CD4-positive, alpha-beta T cell treated with Interleukin-17A for 1 hour (primary cell): ENCODE data around the gene POLDIP2.
A peak's percentile ranks its signal among the peaks of the same experiment; 100 is the strongest.
"Not testable (repeated sequence)": the region's sequence is repeated elsewhere in the genome, so short reads cannot be mapped to it uniquely, and the experiment has no call there.

Source experiments
- DNase-seq: peaks from one replicate; pipeline ENCODE4 v3.0.0-alpha.2; 2020

POLDIP2 gene

DNA sequence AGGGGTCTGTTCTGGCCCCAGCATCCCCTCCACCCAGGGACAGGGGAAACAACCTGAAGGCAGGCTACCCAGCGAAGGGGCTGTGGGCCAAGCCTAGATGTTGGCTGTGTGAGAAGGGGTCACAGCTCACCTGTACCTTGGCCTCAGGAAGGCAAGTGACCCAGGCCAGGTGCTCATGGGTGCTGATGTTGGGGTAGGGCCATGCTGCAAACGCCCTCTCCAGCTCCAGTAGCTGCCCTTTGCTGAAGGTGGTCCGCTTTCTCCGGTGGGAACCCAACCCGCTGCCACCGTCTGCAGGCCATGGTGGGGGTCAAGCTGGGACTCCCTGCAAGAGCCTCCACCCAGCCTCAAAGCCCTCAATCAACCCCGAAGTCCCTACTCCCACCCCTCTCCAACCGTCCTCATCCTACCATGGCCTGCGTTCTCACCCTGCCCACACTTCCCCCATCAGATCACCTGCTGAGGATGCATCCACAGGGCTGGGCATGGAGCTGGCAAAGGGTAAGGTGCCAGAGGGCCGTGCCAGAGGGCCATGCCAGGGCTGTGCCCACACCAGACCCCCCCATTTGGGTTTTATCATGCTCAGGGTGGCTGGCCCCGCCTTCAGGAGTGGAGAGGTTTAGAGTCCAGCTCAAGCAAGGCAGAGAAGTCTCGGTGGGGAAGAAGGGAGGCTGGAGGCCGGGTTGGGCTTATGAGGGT lies 7.5 kb upstream of the POLDIP2 start, which contains the start of gene SEBOX:
Gene SEBOX (minus strand): TSS at position 535 of the 699 bp plus-strand sequence. CDS start 48 bp downstream, at position 487.
- no peak for DNase-seq

DNA sequence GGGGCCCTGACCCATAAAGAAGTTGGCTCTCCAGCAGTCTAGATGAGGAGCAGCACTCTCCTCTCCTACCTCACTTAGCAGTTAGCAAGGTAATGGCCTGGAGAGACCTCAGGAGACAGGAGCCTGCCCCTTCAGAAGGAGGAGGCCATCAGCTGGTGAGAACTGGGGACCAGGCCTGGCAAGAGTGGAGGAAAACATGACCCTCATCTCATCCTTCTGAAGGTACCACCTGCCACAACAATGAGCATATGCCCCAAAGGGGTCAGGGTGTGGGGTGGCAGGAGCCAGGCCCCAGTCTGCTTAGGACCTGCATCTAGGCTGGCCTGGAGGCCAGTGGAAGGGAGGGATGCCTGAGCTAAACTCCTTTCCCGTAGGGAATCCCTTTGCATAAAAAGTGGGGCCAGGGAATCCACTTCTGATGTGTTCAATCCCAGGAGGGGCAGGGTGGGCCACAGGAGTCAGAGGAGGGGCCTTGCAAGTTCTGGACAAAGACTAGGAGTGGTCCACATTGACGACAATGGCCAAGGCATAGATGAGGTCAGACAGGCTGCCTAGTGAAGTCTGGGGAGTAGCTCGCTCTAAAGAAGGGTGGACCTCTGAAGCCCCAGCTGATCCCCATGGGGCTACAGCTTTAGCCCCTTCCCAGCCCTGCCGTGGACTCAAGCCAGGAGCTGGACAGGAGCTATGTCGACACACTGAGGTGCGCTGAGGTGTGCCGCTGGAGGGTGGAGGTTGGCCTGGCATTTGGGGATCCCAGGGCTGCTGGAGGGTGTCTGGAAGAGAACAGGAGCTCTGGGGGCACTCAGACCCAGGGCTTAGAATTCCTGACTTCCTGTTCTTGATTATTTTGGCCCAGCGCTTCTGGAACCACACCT lies 6.7 kb upstream of the POLDIP2 start:
- no peak for DNase-seq

DNA sequence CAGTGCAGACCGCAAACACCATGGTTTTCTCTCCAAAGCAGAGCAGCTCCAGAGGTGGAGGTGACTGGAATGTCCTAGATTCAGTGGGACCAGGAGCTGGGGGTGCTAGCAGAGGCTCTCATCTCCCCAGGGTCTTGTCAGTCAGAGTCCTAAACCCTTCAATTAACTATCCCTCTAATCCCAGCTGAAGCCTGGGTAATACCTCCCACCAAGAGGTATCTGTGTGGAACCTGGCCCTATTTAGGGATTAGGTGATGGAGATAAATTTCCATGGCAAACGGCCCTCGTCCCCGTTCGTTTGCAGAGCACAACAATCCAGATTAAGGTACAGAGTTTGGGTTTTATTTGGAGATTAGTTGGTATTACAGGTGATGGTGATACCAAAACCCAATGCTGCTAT lies 5.9 kb upstream of the POLDIP2 start:
- DNase-seq, result no peak

DNA sequence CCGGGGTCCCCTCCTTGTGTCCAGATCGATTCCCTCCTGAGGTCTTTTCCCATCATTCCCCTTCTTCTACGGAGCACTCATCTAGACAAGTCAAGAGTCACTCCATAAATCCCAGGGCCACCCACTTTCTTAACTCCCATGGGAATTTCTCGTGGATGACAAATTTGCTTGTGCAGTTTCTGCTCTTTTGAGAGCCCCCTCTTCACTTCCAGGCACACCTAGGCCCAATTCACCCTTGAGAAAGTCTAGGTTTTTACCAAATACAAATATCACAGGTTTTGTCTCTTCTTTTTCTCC lies 522 bp upstream of the POLDIP2 start:
- DNase-seq, result no peak

DNA sequence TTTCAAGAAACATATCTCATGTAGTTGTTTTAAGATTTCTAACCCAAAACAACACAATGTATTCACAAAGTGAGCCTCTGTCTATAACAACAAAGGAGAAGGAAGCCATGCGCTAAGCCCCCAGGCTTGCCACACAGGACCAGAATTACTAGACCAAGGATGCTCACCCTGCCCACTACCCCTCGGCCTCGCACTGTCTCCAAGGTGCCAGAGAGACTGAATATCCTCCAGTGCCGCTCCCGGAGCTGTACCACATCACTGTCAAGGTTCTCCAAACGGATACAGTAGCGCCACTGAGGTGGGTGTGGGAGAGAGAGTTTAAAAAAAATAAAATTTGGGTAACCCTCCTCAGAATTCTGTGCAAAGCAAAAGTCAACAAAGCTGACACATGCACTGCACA lies 7.1 kb downstream of the POLDIP2 start:
- DNase-seq, result no peak

DNA sequence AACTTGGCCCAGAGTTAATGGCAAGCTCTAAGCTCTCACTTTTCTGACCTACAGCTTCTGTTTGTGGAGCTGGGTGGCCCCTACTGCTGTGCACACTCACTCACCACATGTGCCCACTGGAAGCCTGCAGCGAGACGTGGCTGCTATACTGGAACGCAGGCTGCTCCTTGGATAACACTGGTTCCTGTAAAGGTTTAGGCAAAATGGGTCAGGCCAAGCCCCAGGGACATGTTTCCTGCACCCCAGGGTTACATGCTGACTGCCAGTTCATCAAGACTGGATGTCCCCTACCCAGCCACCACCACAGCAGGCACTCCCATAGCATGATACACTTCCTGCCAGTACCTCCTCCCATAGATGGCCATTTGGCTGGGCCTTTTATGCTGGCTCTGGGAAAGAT lies 8.3 kb downstream of the POLDIP2 start:
- DNase-seq, result no peak

DNA sequence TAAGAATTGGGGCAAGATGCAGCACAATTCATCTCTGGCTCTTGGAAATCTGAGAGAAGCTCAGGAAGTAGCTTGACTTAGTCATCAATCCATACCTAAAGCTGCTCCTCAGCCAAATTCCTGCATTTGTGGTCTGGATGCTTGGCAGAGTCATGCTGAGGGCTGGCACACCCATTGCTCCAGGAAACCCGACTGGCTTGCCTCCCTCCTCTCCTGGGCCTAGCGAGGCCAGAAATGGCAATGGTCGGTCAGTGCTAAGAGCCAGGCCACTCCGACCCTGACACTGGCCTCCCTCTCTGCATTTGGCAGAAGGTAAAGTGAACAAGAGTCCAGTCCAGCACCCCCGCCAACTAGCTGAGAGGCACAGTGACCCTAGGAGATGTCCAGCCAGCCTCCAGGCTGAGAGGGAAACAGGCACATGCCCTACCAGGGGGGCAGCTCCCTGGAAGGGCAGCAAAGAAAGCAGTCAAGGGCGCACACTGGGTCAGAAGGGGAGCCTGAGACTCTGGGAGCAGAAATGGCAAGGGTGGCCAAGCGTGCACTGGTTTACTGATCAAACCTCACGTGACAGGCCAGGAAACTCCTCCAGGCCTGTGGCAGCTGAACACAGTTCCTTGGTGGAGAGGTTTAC lies 10.0 kb downstream of the POLDIP2 start:
- no peak for DNase-seq

DNA sequence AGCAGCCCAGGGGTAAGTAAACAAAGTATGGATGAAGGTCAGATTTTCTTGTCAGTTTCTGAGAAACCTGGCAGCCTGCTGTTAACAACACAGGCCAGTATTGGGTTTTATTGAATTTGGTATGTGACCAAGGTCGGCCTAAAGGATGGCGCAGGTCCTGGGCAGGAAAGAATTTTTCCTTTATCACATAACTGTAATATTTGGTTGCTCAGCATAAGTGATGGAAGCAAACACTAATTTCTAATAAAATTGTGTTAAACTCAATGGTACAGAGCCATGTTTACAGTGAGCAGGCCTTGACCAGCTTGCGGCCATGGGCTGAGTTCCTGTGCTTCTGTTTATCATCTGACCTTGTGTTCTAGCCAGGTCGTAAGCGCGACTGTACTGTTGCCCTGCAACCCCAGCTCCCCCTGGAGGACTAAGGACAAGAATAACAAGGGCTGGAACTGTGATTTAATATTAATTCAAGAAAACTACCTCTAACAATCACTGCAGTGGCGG lies 10.5 kb downstream of the POLDIP2 start:
- no peak for DNase-seq

DNA sequence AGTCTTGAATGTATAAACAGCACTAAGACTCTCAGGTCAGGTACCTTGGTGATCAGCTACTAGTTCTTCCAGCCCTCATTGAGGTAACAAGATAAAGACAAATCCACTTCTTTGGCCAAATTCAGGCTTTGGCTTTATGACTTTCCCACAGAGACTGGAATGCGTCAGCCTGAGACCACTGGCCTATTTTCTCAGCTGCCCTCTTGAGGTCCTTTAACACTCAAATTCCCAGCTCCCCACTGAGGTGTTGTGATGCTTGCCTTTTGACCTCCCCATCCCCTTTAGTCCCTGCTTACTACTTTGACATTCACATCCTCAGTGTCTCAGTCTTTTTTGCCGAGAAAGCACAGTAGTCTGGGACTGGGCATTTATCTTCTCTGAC lies 11.1 kb downstream of the POLDIP2 start:
- DNase-seq, result no peak

DNA sequence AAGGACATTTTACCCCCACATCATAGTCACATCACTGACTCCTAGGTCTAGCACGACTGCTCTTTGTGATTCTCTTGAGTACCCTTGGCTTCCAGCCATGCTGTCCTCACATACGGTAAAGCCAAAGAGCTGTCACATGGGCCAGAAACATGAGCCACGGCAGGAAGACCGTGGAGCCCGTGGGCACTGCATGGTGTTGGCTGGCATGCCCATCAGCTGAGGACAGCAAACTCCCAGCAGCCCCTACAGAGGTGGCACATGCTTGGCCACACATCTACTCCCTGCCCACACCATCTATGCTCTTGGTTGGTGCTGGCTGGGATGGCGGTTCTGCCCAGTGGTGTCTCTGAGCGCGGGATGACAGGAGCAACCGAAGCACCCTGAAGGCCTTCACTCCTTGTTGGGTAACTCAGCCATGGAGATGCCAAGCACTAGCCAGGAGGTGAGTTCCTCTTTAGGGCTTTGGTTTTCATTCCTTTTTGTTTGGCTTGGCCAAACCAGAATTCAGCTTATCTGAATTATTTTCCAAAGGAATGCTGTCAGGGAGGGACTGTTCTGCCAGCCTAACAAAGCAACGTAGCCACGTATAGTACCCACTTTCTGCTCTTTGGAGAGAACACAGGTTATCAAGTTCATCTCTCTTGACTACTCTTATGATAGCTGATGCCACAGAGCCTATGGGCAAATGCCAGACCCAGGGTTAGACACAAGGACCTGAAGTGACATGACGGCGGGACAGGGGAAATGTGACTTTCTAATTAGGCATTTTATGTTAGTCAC lies 11.7 kb downstream of the POLDIP2 start:
- DNase-seq, result no peak

DNA sequence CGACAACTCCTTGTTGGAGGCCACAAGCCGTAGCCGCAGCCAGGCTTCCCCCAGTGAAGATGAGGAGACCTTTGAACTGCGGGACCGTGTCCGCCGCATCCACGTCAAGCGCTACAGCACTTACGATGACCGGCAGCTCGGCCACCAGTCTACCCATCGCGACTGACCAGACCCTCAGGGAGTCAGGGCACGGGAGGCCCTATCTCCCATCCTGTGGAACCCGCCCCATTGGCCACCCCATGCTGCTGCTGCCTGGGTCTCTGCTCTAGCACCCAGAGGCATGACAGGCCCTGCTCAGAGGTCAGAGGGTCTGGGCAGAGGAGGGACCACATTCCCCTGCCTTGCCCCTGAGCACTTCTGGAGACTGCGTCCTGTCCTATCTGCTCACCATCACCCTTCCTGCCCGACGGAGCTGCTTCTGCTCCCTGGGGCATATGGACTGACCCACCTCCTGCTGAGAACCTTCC lies 12.9 kb downstream of the POLDIP2 start:
- no peak for DNase-seq

DNA sequence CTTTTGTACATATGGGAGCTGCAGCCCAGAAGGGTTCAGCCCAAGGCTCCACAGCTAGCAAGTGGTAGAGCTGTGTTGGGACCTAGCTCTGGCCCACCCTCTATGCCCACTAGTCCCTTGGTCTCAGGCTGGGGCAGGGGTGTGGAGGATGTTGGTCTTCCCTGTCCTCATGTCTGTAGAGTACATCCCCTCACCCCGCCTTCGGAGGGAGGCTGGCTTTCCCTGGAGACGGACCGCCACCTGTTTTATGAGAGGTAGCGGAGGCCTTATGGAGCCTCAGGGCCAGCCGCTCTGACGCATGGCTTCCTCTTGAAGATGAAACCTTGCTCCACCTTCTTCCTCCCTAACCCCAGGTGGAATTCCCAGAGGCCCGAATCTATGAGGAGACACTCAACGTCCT lies 13.3 kb downstream of the POLDIP2 start:
- no peak for DNase-seq

DNA sequence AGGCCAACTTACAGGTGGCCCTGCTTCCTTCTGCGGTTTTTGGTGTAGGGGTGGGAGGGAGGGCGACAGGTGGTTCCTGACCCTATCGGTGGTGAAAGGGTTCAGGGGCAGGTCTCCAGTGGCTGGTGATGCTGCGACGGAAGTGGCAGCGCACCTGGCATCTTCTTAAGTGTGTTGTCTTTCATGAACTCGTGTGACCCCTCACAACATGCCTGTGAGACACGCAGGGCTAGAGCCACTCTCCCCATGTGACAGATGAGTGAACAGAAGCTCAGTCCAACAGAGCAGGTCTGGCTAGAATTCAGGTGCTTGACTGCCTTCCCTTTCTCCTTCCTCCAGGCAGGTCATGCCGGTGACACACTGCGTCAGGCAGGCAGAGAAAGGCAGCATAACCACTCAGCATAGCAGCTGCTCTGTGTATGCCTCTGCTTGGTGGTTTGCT lies 13.8 kb downstream of the POLDIP2 start:
- no peak for DNase-seq

DNA sequence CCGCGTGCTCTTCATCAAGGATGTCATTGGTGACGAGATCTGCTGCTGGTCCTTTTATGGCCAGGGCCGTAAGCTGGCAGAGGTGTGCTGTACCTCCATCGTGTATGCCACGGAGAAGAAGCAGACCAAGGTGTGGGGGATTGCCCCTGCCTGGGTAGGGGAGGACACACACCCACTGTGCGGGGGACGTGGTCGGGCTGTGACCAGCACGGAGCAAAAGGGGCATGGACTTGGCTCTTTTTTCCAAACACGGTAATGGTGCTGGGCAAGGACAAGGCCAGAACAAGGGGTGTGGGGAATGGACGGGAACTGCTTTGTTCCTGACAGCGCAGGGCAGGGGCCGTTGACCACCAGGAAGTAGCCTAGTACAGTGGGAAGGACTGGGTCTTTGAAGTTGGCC lies 15.0 kb downstream of the POLDIP2 start:
- DNase-seq, result no peak

DNA sequence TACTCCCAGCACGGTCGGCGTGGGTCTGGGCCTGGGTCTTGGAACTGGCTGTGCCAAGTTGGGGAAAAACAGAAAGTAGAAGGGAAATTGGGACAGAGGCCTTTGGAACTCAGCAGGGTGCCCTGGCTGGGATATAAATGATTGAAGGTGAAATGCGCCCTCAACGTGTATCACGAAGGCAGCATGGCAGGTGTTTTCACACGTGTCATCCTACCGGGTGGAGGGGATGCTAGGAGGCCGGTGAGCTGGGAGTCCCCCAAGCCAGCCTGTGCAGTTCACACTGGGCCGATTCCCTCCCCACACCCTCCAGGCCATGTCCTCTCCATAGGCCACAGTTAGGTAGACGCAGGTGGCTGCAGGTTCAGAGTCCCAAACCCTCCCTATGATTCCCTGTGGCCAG lies 15.8 kb downstream of the POLDIP2 start:
- no peak for DNase-seq

DNA sequence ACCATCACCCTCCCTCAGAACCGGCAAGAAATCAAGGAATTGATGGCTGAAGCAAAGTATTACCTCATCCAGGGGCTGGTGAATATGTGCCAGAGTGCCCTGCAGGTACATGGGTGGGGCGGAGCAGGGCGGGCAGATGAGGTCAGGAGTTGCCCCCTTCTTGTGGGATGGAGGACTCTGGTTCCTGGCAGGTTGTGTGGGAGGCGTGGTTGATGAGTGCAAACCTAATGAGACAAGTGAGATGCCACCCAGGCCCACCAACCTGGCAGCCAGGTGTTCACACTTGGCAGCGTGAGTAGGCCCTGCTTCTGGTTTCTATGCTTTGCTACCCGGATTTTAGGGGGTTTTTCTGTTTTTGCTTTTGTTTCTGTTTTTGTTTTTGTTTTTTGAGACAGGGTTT lies 17.0 kb downstream of the POLDIP2 start:
- no peak for DNase-seq

DNA sequence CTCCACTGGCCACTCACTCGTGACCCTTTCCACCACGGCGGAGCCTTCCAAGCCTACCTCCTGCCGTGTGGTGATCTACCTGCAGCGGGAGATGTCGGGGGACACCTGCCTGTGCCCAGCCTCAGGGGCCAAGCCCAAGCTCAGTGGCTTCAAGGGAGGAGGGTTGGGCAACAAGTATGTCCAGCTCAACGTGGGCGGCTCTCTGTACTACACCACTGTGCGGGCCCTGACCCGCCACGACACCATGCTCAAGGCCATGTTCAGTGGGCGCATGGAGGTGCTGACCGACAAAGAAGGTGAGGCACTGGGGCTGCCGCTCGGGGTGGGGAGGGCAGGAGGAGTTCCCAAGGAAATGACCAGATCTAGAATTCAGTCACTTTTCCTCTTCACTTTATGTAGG lies 17.9 kb downstream of the POLDIP2 start:
- DNase-seq, result no peak

DNA sequence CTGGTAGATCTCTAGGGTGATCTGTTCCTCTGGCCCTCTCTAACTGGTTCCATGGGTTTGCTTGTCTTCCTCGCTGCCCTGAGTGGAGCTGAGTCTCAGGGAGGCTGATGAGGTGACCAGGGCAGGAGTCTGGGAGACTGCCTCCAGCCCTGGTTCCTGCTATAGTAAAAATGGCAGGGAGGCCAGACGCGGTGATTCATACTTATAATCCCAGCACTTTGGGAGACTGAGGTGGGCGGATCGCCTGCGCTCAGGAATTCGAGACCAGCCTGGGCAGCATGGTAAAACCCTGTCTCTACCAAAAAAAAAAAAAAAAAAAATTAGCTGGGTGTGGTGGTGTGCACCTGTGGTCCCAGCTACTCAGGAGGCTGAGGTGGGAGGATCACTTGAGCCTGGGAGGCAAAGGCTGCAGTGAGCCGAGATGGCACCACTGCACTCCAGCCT lies 18.5 kb downstream of the POLDIP2 start:
- not testable (repeated sequence) for DNase-seq

DNA sequence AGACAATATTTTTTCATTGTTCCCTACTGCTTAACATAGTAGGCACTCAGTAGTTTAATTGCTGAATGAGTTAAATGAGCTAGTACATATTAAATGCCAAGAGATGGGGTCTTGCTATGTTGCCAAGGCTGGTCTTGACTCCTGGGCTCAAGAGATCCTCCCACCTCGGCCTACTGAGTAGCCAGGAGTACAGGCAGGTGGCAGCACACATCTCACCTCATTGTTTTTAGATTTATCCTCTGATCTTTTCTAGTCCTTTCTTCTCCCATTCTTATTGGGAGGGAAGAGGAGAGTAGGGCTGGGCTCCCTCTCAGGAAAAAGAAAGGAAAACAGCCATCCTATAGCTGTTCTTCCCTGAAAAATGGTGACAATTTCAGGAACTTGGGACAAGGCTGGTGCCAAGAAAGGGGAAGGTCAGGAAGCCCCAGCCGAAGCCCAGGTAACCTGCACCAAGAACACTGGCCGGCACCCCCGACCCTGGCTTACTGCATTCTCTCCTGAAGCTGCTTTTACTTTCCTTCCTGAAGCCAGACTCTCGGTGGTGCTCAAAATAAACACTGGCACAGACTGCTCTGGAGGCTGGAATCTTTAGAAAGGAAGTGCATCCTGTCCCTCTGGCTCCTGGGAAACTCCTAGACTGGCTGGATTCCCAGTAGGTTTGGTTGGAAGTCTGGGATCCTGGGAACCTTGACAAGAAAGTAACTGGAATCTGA lies 19.1 kb downstream of the POLDIP2 start:
- no peak for DNase-seq

DNA sequence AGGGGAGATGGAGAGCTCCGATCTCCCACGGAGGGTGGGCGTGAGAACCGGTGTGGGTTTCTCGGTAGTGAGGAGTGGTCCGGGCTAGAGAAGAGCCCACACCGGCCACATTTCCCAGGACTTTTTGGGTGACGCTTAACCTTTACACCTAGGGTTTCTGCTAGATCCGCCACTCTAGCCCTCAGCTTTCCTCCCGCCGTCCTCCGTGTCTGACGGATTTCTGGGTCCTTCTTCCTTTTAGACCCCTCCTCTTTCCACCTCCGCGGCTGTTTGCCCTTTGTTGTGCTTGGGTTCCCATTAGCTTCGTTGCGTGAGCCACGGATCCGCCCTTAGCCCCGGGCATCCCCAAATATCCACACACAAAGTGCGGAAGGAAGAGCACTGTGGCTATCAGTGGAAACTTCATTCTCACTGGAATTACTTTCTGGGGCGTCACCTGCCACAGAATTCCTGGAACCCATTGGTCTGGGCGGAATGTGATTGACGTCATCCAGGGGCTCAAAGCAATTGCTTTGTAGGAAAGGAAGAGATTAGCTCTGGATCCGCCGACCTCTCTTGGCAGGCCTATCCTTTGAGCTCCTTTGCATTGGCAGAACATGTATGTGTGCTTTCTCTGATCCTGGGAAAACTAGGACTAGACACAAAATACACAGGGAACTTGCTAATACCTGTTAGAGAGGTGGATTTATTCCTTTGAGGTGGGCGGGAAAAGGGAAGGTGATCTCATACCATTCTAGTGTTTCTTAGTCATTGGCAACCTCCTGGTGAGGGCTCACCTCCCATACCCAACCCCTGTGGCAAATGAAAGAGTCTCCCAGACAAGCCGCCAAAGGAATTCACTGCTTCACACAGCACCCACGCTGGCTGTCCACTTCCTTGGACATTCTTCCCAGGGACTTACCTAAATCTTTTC lies 21.1 kb downstream of the POLDIP2 start:
- DNase-seq, result peak; percentile 38
